Neural progenitor cell (in vitro differentiated cells): ENCODE data around the gene ARID3A.

Source experiments
- EZH2 ChIP-seq: fragments of 200-600 bp; sonication (generic); IDR thresholded peaks from 2 replicates; pipeline ENCODE4 v1.6.1; 2017; ENCODE audit warnings: antibody characterized with exemption, mild to moderate bottlenecking, moderate library complexity
- EZH2phosphoT487 ChIP-seq: fragments of 200-600 bp; sonication (generic); IDR thresholded peaks from 2 replicates; pipeline ENCODE4 v1.6.1; 2017; ENCODE audit warnings: antibody characterized with exemption

DNA sequence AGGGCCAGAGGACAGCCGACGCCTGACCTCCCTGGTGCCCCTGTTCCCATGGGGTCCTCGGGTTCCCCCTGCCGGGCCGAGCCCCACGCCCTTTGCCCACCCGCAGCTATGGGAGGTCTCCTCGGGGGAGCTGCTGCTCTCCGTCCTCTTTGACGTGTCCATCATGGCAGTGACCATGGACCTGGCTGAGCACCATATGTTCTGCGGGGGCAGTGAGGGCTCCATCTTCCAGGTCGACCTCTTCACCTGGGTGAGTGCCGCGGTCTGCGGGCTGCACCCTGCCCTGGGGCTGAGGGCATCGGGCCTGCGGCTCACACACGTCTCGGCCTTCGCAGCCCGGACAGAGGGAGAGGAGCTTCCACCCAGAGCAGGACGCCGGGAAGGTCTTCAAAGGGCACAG lies 64.9 kb downstream of the ARID3A start:
- TF ChIP-seq EZH2phosphoT487 (no peak), EZH2 (no peak)
